Hair follicular keratinocyte (primary cell): ENCODE measurements around the gene SSX4B. TPM values are rescaled to one million over a fixed set of nuclear protein-coding genes. Genes with fewer than 3 reads are reported as not detected.

Experiments
- total RNA-seq: library from RNA; depleted of rRNA; stranded (reverse); fragments of >200 nt; gene quantifications from 2 replicates; pipeline ENCODE4 v1.2.3, GENCODE V29; 2015

Gene SSX4B, protein sequence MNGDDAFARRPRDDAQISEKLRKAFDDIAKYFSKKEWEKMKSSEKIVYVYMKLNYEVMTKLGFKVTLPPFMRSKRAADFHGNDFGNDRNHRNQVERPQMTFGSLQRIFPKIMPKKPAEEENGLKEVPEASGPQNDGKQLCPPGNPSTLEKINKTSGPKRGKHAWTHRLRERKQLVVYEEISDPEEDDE
- not detected in 2 replicates for total RNA-seq

DNA sequence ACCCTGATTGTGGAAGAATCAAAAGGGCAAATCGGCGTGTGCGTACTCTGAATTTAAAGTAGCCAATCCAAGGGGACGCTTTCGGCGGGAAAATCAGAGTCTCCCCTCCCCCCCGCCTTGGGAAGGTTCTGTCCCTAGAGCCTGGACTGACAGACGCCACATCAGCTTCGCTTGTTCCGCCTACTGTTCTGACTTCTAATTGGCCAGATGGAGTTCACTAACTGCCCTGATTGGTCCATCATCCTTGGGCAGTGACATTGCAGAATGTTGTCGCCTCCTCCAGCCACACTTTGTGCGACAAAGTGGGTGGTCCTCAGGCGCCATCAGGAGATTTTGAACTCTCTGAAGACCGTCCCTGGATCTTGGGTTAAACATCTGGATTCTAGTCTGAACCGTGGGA is at the start of gene SSX4B:
Gene SSX4B, minus strand, starts transcription at position 101 of the 400 bp plus-strand sequence. CDS start 588 bp downstream, outside the sequence.

DNA sequence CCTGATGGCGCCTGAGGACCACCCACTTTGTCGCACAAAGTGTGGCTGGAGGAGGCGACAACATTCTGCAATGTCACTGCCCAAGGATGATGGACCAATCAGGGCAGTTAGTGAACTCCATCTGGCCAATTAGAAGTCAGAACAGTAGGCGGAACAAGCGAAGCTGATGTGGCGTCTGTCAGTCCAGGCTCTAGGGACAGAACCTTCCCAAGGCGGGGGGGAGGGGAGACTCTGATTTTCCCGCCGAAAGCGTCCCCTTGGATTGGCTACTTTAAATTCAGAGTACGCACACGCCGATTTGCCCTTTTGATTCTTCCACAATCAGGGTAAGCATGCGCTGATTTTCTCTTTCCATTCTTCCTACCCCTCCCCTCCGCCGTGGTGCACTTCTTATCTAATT is 28.5 kb downstream of the SSX4B start, which contains the start of gene SSX4:
Gene SSX4, plus strand, starts transcription at position 301 of the 400 bp plus-strand sequence. CDS start 515 bp downstream, outside the sequence.

DNA sequence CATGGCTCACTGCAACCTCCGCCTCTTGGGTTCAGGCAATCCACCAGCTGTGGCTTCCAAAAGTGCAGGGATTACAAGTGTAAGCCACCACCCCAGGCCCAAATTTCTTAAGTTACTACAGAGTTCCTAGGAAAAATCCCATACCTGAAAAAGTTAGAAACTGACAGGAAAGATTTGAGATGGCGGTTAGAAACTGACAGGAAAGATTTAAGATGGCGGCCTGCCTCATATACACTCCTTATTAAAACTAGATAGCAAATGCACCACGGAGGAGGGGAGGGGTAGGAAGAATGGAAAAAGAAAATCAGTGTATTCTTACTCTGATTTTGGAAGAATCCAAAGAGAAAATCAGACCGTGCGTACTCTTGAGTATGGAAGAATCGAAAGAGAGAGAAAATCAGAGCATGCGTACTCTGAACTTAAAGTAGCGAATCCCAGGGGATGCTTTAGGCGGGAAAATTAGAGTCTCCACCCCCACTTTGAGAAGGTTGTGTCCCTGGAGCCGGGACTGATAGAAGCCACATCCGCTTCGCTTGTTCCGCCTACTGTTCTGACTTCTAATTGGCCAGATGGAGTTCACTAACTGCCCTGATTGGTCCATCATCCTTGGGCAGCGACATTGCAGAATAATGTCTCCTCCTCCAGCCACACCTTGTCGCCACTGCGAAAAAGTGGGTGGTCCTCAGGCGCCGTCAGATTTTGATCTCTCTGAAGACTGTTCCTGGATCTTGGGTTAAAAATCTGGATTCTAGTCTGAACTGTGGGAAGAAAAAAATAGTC is 55.3 kb downstream of the SSX4B start, which contains the start of gene SSX3:
Gene SSX3, minus strand, starts transcription at position 389 of the 780 bp plus-strand sequence. CDS start 1,454 bp downstream, outside the sequence.

Other genes starting within 250 kb of the SSX4B start
- not detected in 2 replicates for gene SSX5, start 215.2 kb downstream of the SSX4B start, total RNA-seq
- gene SSX1, start 156.6 kb downstream of the SSX4B start, total RNA-seq, result not detected in 2 replicates
- not detected in 2 replicates for gene SSX3, start 55.3 kb downstream of the SSX4B start, total RNA-seq
- not detected in 2 replicates for gene SSX4, start 28.4 kb downstream of the SSX4B start, total RNA-seq
- 146 and 167 TPM in 2 replicates for gene SLC38A5, start 58.3 kb upstream of the SSX4B start, total RNA-seq
- gene FTSJ1, start 64.2 kb upstream of the SSX4B start, total RNA-seq, result 109 and 125 TPM in 2 replicates
- gene PORCN, start 97.0 kb upstream of the SSX4B start, total RNA-seq, result 38.1 and 63.6 TPM in 2 replicates
- gene EBP, start 109.8 kb upstream of the SSX4B start, total RNA-seq, result 198 and 217 TPM in 2 replicates
- 8.7 and 11.5 TPM in 2 replicates for gene TBC1D25, start 127.8 kb upstream of the SSX4B start, total RNA-seq
- gene RBM3, start 162.5 kb upstream of the SSX4B start, total RNA-seq, result 161 and 180 TPM in 2 replicates
- 93.5 and 146 TPM in 2 replicates for gene WDR13, start 185.5 kb upstream of the SSX4B start, total RNA-seq